HG03066 (cell line): ENCODE results near the gene SRPK1.

ENCODE experiments used
- ATAC-seq: cut with Tn5 transposase; IDR thresholded peaks from one replicate; pipeline ENCODE4 v1.9.1; 2021; ENCODE audit warnings: low read depth; ENCODE audit not compliant: unreplicated experiment

The SRPK1 gene

DNA sequence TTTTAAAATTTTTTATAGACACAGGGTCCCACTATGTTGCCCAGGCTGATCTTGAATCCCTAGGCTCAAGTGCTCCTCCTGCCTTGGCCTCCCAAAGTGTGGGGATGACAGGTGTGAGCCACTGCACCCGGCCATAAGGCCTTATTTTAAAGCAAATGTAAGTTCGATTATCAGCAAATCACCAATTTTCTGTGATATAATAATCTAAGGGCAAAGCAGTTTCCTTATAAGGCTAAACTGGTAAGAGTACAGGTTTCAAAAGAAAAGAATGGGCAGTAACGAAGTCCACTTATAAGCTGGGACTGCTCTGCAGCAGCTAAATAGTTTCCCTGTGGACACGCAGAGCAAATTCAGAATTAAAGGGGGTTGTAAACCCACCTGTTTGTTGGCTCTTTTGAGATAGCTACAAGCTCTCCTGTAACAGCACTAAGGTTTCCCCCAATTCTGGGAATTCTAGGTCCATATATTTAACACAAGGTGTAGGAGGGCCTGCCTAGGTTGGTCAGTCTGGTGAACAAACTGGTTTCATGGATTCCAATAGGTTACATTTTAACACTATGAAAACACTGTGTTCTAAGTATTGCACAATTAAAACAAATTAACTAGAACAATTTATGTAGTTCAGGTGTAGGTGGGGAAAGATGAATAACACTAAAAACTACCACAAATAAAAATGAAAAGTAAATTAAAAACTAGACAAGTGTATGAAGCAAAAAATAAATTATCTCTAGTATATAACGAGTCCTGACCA lies 89.5 kb downstream of the SRPK1 start:
- no peak for ATAC-seq

DNA sequence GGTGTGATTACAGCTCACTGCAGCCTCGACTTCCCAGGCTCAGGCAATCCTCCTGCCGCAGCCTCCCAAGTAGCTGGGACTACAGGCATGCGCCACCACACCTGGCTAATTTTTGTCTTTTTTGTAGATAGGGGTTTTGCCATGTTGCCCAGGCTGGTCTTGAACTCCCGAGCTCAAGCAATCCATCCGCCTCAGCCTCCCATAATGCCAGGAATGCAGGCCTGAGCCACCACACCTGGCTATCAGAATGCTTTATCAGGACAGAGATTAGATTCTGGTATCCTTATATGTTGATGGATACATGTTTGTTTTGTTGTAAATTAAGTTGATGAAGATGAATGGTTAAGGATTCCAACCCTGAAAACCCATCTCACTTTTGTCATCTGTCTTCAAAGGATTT lies 91.6 kb downstream of the SRPK1 start:
- ATAC-seq: no peak

DNA sequence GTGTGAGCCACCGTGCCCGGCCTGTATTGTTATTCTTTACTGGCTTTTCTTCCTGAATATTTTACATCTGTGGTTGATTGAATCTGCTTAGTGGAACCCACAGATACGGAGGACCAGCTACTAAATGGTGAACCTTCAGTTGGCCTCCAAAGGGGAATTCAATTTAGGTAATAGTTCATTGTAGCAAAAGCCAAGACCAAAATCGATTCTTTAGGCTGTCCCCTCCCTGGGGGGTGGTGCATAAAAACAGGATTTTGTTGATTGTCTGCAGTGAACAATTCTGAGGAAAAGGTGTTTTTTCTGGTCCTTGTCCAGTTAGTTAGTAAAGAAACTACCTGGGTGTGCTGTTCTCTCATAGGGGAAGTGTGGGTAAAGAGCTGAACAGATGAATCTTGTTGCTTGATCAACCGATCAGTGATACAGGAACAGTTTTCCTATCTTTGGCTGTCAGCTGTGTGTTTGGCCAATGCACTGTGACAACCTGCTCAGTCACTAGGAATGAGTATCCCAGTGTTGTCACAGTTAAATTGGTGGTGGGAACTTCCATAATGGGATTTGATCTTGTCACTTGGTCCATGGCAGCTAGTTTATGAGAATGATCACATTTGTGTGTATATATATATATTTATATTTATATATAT lies 96.2 kb downstream of the SRPK1 start:
- no peak for ATAC-seq

DNA sequence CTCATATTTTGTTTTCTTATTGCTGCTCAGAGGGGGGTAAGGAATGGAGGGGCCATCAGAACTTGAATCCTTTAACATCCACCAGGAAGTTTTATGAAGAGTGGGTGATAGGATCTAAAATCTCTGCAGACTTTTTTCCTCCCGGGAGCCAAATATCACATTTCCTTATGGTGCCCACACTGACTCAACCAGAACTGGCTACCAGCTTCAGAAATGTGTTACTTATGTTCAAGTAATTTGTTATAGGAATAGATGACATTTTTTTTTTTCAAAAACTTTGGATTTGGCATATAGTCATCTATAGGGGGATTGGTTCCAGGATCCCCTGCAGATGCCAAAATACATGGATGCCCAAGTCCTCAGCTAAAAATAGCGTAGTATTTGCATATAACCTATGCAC lies 97.3 kb downstream of the SRPK1 start:
- ATAC-seq: no peak

DNA sequence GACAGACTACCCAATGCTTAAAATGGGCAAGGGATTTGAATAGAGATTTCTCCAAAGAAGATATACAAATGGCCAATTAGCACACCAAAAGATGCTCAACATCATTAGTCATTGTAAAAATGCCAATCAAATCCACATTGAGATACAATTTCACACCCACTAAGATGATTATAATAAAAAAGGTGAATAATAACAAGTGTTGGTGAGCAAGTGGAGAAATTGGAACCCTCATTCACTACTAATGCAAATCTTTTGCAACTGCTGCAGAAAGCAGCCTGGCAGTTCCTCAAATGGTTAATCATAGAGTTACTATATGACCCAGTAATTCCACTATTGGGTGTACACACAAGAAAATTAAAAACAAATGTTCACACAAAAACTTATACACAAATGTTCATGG lies 103.4 kb downstream of the SRPK1 start:
- no peak for ATAC-seq

DNA sequence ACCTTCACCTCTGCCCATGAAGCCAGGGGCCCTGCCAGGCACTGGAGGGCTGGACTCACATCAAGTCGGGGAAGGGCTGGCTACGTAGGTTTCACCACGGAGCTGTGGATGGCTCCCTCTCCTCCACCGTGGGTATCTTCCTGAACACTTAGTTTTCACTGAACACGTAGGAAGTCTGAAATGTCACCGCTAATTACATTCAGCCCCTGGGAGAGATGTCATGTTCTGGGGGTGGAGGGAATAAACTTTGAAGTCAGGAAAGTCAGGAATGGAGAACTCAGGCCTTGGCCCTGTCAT lies 109.3 kb downstream of the SRPK1 start:
- no peak for ATAC-seq

DNA sequence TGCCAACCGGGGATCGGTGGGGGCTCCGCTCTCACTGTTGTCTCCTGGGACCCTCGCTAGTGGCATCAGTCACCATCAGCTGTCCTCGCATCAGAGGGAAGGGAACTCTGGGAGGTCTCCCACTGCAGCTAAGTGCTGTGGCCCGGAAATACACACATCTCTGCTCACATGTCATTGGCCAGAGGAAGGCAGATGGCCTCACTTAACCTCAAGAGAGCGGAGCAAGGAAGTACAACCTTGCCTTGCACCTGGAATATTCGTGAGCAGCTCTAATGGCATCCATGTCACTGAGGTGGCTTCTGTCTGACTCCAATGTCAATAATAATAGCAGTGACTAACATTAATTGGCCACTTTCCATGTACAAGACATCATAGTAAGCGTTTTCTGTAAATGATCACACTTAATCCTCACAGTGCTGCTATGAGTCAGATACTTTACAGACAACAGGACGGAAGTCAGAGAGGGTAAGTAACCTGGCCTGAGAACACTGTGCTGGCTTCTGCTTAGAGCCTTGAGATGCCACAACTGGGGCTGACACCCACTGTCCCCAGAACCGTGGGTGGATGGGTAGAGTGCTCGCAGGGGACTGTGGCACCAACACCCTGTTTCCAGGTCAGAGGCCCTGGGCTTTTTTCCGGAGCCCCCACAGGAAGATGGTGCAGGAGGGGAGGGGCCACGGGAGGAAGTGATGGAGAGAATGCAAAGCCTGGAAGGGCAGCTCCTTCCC lies 109.8 kb downstream of the SRPK1 start:
- no peak for ATAC-seq

DNA sequence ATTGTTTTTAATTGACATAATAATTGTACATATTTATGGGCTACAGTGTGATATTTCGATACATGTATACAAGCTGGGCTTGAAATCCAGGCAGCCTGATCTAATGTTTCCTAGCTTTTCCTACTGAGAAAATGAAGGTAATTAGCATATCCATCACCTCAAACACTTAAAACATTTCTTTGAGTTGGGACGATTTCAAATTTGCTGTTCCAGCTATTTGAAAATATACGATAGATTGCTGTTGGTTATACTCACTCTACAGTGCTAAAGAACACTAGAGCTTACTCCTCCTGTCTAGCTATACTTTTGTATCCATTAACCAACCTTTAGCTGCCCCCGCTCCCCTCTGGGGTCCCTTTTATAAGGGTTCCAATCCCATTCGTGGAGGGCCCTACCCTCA lies 111.1 kb downstream of the SRPK1 start:
- ATAC-seq: no peak

DNA sequence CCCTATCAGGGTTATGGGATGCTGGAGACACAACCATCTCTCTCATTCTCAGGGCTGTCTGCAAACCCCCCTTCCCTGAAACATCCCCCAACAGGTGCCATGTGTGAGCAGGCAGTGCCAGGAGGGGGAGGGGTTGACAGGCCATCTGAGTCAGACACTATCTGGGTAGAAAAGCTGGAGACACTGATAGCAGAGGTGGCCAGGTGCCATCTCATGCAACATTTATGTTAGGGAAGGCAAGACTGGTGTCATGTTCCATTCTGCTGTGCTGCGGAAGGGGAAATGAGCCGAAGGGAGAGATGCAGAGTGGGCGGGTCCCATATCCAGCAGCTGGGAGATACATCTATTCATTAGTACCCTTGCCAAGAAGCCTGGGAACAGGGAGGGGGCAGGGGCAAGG lies 112.2 kb downstream of the SRPK1 start:
- ATAC-seq: no peak

DNA sequence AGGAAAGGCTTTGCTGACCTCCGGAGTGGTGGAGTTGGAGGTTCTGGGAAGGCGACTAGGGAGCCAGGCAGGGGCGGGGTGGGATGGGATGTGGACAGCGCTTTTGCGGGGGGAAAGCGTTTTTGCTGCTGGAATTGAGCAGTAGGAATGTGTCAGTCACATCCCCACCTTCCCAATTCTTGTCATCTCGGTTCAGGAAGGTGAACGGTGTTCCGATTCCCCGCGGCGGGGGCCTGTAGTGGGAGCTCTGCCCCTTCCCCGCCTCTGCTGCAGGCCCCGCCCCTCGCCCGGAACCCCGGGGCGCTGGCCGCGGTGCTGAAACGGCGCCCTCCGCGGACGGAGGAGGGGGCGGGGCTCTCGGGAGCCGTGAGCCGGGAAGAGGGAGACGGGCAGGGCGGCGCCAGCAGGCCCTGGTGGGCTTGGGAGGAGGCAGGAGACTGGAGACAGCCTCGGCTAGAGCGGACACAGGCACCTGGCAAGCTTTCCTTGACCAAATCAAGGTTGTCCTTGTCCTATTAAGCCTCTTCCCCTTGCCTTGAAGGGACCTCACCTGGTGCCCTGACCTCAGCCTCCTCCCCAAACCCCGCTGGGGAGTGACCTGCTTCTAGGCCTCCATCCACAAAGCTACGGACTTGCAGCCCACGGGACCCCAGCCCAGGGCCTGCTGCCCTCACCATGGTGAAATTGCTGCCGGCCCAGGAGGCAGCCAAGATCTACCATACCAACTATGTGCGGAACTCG lies 115.7 kb downstream of the SRPK1 start, which contains the start of gene LHFPL5:
Gene LHFPL5, plus strand, starts transcription at position 357 of the 741 bp plus-strand sequence. Its CDS starts 319 bp downstream, at position 676.
- ATAC-seq: no peak

DNA sequence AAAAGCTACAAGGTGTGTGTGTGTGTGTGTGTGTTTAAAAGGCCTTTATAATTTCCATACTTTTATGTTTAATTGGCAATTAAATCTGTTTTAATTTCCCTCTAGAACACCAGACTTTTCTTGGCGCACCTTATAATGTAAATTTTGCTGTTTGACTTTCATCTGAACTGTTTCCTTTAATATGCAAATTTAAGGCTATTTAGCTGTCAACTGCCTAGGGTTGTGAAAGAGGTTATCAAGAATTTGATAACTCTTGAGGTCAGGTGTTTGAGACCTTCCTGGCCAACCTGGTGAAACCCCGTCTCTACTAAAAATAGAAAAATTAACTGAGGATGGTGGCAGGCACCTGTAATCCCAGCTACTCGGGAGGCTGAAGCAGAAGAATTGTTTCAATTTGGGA lies 119.8 kb downstream of the SRPK1 start:
- ATAC-seq: no peak

DNA sequence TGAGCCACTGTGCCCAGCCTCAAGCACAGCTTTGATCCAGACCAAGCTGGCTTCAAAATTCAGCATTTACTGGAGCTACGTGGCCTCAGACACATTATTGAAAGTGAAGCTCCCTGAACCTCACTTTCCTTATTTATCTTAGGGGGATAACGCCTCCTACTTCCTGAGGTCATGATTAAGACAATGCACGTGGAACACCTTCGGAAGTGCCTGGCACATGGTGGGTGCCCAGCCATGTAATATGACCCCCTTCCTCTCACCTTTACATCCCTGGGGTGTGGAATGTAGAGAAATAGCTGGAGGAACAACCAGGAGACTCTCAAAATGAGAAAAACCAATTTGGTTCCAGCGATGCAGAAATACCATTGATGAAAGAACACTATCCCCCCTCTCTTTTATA lies 122.2 kb downstream of the SRPK1 start:
- no peak for ATAC-seq

DNA sequence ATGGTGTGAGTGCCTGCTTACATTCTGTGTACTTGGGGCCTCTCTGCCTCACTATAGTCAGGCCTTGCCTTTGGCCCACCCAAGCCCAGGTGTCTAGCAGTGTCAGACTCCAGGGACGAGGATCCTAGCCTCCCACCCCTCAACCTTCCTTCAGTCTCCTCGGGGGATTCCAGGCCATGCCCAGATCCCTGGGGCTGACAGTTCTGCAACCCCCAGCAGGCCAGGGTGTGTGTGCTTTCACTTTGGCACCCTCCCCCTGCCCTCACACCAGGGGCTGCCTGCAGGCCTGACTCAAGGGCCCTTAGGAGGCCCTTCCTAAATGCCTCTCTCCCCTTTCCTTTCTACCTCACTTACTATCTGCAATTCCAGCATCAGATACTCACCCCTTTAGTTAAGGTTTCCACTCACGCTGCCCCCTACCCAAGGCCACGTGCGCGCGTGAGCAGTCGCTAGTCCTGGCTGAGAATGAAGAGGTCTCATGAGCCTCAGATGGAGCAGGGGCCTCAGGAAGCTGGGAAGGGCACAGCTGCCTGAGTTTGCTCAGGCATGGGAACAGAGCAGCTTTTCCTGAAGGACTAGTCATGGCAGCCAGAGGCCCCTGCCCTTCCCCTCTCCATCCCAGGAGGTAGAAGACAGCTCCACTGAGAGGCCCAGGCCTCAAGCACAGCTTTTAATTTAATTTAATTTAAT lies 122.9 kb downstream of the SRPK1 start:
- ATAC-seq: no peak

DNA sequence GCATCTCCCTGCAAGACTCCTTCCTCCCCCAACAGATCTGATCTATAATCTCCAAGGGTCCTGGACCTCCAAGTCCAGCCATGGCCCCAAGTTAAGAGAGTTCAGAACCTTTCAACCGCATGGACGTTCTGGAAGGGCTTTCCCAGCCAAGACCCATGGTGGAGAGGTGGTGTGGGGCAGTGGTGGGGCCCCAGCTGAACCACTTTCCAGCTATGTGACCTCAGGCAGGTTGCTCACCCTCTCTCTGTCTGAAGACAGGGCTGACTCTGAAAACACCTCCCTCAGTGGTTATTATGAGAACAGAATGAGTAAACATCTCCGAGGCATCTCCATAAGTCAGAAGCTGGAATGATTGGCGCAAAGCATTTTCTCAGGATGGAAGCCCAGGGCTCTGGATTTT lies 124.7 kb downstream of the SRPK1 start:
- ATAC-seq: no peak

DNA sequence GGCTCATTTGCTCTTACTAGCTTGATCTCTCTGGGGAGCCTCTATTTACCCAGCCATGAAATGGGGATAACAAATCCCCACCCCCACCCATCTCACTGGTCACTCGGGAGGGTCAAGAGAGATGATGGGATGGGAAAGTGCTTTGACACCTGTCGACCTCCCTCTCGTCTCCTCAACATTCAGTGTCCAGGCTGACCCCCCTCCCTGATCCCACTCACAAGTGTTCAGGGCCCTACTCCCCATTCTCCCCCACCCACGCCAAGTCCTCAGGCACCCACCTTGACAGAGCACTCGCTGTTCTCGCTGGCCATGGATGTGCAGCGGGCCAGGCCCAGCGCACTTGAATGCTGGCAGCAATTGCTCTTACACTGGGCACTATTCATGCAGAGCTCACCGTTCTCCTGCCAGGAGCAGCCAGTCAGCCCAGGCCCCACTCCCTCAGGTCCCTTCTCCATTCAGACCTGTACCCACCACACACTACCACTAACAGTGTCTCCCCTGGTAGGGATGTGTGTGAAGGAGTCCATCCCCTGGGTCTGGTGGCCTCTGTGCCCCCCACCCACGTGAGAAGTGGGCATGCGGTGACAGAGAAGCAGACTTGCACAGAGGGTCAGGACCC lies 125.3 kb downstream of the SRPK1 start:
- no peak for ATAC-seq

DNA sequence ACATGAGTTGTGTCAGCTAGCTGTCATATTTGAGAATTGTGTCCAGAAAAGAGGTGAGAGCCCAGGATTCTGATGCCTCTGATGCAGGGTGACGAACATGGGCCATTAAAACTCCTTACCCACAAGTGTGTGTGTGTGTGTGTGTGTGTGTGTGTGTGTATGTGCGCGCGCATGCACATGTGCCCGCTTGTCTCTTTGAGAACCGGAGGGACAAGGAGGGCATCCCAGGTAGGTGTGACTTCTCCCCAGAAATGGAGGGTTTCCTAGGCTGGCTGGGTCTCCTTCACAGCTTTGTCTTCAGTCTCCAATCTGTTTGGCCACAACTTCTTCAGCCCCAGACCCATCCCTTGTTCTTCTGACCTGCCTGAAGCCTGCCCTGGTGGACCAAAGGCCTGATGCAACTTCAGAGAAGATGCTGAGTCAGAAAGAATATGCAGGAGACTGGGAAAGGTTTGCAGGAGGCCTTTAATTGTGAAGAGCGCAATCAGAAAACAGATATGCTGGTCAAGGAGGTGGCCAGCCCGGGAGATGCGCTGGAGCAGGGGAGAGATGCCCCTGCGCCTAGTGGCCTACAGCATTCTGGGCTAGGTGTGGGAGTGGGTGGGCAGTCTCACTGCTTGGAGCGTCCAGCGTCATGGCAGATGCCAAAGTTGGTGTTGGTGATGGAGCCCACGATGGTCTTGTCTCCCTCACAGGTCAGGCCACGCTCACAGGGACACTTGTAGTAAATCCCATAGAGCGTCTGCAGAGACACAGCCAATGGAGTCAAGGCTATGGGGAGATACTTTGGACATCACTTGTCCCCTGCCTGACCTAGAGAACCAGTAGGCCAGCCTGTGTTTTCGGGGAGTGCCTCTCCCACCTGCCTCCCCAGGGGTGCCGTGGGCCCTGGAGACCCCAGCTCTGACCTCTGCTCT lies 126.1 kb downstream of the SRPK1 start:
- ATAC-seq: no peak

DNA sequence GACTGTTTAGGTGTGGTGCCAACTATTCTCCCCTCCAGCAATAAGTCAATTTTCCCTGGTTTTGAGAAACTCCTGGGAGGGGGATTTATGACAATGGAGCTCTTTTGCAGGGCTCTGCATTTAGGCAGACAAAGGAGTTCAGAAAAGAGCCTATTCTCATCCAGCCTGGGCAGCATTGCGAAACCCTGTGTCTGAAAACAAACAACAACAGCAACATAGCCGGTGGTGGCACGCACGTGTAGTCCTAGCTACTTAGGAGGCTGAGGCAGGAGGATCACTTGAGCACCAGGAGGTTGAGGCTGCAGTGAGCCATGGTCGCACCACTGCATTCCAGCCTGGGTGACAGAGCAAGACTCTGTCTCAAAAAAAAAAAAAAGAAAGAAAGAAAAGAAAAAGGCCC lies 130.2 kb downstream of the SRPK1 start:
- ATAC-seq: no peak

DNA sequence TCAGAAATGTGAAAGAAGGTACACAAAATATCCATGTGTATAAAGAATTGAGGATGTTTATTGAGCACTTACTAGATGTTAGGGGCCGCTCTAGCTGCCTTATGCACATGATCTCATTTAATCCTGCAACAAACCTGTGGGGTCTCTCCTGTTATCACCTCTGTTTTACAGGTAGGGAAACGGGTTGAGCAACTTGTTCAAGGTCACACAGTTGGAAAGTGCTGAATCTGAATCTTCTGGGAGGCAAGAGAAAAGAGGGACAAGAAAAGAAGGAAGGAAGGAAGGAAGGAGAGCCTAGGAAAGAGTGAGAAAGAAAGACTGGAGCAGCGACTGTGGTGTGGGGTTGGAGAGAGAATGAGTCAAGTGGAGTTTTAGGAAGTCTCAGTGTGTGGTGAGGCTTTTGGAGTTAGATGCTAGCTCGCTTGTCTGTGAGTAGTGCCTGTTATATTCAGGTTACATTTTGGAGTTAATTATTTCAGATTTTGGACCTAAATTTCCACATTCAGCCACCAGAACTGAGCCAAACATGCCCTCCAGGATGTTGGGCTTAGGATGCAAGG lies 132.4 kb downstream of the SRPK1 start:
- no peak for ATAC-seq
